HG03460 (cell line): ENCODE results near the gene CACNB4.

Experiments used
- ATAC-seq: cut with Tn5 transposase; IDR thresholded peaks from one replicate; pipeline ENCODE4 v1.9.1; 2021; ENCODE audit not compliant: unreplicated experiment

CACNB4 gene

DNA sequence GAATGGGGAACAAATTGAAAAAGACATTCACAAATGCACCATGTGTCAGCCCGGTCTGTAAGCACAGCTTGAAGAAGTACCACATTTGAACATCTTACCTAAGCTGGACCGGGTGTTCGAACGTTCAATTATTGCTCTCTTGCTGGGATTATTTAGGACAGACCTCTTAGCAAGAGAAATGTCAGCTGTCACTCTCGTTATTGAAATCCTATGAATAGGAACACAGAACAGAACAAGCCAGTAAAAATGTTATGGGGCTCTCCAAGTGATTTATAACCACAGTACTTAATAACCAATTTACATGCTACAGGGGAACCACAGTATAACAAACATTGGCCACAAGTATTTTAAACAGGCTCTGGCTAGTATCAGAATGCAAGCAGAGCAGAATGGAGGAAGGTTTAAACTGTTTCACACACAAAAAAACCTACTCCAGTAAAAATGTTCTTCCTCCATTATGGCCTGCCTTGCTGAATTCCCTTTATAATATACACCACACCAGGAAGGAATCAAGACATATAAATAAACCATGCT lies 238.2 kb downstream of the CACNB4 start:
- no peak for ATAC-seq

DNA sequence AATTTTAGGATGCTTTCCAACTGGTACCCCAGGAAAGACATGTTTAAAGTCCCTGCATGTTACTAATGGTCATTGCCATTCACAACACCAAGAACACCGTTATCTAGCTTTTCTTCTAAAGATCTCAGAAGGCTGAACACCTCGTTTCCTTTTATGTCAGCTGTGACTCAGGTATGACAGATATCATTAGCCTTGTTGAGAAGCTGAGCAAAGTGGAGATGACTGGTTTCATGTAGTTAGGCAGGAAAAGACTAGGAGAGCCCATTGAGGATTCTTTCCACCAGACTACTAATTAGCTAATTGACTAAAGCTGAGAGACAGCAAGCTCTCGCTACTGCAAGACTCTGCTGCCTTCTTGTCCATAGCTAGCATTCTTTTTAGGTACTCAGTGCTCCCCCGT lies 238.6 kb downstream of the CACNB4 start:
- ATAC-seq = no peak

DNA sequence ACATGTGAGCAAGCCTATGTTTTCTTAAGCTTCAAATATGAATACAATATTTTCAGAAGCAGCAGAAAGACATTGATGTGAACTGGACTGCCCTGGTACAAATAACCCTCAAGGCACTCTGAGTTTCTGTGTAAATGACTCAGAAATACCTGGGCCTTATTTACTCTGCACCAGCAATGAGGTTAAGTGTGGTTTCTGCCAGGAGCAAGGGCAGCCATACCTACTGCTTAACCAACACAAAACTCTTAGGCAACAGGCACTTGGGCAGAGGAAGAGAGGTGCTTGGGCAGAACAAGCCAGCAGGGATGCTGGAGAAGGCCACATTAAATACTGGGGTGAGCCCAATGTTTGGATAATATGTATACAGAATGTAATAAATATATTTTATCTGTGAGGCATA lies 241.2 kb downstream of the CACNB4 start:
- no peak for ATAC-seq

DNA sequence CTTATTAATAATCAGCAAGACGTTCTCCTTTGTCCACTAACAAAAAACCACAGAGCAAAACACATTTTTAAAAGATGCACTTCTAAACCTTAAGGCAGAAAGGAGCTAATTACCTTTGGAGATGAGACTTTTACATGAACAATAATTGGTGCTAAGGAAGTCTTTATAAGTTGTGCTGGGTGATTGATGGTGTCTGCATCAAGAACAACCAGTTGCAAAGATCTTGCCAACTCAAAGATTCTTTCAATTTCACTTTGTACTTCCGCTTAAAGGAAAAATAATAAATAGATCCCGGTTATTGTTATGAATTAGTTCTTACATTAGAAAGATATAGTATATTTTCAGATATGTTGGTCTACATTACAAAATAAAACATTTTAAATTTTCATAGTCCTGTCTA lies 243.7 kb downstream of the CACNB4 start:
- ATAC-seq = no peak

DNA sequence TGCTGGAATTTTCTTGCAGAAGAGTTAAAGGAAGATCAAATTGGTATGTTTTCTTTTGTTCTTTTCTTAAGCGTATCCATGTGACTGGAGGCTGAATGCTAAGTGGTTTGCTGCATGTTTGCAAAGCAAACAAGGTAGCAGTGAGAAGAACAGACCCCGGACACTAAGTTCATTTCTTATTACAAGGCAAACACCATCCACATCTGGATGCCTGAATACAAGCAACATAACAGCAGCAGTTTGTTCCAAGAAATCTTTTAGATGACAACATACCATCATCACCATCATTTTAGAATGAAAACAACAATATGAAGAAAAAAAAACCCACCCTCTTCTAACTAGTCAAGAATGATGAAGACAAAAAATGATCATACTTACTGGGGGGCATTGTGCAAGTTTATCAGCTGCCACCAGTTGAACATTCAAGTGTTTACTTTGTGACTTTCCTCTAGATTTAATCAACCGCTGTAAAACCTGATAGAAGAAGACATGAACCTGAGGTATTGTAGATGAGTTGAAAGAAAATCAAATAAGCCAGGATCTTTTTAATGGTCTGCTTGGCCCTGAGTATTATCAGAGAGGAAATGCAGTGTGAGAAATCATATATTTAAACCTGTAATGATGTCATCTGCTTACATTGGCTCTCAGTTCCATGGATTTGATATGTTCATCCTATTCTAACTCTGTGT lies 245.6 kb downstream of the CACNB4 start:
- no peak for ATAC-seq

DNA sequence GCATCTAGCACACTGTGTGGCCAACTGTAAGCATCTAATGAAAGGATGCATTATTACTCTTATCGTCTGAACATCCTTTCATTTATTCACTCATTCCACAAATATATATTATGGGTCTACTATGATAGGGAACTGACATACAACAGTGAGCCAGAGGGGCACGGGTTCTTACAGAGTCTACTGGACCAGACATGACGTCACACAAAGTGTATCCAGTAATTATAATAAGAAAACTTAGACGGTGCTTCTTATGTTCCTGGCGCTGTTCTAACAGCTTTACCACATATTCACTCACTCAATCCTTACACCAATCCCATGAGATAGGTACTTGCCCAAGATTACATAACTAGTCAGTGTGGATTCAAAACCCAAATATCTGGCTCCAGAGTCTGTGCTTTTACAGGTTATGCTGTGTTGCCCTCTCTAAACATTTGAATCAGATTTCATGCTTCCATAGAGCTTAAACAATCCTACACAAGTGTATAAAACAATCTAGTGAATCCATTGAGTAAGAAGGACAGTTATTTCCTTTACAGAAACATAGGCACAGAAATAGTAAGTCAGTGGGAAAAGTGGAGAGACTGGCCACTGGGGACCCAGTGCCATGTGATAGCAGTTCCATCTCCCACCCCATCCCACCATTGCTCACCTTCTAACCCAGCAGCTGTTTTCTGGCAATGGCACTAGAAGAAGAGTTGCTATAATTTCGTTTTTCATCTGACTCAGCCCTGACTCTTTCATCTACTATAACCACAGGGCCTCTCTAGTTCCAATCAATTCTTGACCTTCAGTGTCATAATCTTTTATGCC lies 246.4 kb downstream of the CACNB4 start:
- ATAC-seq = no peak

DNA sequence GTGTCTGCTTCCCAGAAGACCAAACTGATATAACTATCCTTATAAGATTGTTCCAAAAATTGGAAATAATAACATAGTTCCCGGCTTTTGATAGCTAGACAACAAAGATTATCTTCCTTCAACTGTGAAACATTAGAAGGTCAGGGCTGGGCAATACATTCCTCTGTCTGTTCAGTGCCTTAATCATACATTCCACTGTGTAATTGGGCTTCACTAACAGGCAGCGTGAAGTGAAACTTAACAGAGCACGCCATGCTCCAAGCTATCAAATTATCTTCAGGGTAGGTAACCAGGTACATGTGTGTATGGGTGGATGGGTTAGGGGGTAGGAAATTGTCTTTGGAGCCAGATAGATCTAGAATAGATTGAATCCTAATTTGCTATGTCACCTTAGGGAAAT lies 247.1 kb downstream of the CACNB4 start:
- ATAC-seq = no peak

- no peak for ATAC-seq
Observed at GRCh38 chr2:151849413-151850010, 249.3 kb downstream of the CACNB4 start.

- peak; percentile 65 for ATAC-seq
Observed at GRCh38 chr2:151845884-151846283, 253.0 kb downstream of the CACNB4 start.

GRCh38 chr2:151845481-151845880 lies 253.4 kb downstream of the CACNB4 start:
- no peak for ATAC-seq

DNA sequence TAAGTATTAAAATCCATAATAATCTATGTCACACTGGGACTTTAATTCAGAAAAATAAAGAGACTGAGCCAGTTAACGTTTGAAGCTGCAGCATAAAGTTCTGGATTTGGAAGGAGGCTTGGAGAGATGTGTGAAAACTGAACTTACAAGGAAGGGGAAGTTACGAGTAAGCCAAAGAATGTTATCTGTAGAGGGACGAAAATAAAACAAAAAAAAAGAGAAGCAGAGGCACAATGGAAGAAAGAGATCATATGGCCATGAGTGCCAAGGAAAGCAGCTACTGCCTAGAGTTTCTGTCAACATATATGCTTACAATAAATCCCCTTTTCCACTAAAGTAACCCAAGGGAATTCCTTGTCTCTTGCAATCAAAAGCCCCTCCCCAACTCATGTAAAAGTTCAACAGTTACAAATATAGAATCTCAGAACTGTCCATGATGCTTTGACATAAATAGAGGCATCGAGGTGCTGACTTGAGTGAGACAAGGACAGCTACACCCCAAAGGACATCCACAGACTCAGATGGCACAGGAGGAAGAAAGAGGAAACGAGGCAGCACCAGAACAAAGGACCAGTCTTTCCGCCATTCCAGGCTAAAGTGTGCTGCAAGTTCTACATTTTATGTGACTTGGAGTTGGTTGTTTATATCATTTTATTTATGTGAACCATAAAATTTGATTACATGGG lies 254.5 kb downstream of the CACNB4 start:
- ATAC-seq = no peak

GRCh38 chr2:151843691-151844061 lies 255.2 kb downstream of the CACNB4 start:
- ATAC-seq = no peak

DNA sequence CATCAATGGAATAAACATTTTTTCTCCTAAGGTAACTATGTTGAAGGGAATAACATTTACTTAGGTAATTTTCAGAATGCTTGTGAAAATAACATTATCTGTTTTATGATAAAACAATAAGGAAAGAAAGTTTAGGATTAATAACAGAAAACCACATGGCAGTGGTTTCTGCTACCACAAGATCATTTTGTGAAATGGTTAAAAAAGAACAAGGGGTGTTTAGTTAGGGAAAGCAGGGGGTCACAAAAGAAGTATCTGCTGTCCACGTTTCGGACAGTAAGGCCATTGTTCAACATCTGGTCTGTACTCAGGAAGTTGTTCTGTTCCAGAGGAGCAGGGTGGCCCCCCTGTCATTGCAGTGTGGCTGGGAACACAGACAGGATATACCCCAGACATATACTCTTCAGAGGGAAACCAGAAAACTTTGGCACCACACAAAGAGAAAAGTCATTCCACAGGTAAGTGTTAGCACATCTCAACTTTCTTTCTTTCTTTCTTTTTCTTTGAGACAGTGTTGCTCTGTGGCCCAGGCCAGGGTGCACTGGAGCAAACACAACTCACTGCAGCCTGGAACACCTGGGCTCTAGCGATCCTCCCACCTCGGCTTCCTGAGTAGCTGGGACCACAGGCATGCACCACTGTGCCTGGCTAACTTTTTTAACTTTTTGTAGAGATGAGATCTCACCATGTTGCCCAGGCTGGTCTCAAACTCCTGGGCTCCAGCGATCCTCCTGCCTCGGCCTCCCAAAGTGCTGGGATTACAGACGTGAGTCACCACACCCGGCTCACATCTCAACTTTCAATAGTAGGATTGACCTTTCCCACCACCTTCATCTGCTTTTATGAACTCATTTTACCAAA lies 255.8 kb downstream of the CACNB4 start:
- ATAC-seq = no peak

DNA sequence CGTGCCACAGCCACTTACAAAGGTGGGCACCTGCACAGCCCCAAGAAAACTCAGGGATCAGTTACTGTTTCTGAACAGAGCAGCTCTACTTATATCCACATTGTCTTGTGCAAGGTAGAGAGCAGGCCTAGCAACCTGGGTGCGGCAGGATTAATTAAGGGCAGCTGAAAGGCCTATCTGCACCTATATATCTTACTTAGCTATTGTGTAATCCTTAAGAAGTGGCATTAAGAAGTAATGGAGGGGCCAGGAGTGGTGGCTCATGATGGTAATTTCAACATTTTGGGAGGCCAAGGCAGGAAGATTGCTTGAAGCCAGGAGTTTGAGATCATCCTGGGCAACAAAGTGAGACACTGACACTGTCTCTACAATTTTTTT lies 257.8 kb downstream of the CACNB4 start:
- no peak for ATAC-seq

DNA sequence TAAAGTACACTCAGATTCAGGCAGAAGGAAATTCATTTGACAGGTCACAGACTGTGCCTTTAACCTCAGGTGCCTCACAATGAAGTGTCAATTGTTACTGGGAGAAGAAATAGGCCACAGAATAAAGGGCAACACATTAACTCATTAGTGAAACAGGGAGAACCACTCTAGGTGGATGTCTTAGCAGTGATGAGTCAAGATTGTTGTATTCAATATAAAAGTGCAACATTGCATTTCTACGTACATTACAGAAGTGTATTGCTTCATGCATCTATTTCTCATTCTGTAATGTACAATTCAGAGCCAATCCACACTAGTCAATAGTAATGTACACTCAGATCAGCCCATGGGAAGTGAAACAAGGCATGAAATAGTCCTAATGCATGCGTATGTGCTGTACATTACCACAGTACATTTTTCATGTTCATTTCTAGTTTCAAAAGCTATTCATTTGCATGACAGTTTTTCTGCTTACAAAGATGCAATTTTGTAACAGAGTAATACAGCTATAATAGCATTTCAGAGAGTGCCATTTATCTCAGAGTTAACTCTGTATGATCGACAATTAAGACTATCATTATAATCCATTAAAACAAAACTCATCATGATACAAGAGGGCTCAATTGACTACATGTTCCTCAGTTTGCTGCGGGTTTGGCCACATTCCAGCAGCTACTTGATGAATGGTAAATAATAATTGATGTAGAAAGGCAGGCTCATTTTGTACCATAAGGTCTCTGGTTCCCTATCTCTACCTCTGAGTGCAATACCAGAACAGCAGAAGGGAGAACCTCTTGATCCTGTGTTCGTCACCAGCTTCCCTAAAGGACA lies 258.4 kb downstream of the CACNB4 start:
- ATAC-seq = peak; percentile 99

GRCh38 chr2:151837926-151838325 lies 260.9 kb downstream of the CACNB4 start:
- no peak for ATAC-seq

DNA sequence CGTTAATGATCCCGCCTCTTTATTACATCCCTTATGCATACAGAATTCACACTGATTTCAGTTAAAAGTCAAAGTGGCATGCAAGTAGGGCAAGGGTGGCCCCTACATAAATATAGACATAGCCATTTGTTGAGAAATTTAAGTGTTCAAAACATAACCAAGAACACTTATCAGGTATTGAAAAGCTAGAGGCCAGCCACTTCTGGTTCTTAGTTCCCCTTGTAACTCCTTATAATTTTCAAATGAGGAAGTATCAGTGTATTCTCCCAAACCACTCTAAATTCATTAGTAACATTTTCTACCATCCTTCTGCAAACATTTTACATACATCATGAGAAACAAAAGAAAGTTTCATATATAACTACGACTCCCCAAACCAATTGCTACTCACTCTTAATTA lies 264.9 kb downstream of the CACNB4 start:
- no peak for ATAC-seq

- ATAC-seq = no peak
Observed at GRCh38 chr2:151830961-151831360, 267.9 kb downstream of the CACNB4 start.

DNA sequence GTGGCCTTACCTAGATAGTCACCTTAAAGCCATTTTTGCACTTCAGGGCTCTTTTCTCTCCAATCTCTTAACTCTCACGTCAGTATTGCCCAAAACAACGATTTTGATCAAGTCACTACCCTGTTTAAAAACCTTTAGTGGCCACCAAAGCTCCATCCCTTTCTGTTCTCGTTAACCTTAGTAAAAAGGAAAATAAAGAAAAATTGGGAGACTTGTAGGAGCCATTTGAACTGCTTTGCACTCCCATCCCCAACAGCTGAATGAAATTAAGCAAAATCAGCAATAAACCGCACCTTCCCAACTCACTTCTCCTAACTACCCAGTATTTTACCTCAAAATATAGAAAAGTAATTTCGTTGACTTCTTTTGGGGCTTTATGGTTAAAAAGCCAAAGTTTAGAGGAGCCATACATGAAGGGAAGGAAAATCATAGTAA lies 269.9 kb downstream of the CACNB4 start:
- no peak for ATAC-seq
